GDM1 (cell line): ENCODE results near the gene HMGN2.
"Not testable (repeated sequence)": the region's sequence is repeated elsewhere in the genome, so short reads cannot be mapped to it uniquely, and the experiment has no call there.

Experiments
- DNase-seq: peaks from one replicate; lab custom pipeline; 2025; lab: John Stamatoyannopoulos, UW

Gene HMGN2

GRCh38 chr1:26477446-26478152 is 5.4 kb downstream of the HMGN2 start:
- DNase-seq: no peak

DNA sequence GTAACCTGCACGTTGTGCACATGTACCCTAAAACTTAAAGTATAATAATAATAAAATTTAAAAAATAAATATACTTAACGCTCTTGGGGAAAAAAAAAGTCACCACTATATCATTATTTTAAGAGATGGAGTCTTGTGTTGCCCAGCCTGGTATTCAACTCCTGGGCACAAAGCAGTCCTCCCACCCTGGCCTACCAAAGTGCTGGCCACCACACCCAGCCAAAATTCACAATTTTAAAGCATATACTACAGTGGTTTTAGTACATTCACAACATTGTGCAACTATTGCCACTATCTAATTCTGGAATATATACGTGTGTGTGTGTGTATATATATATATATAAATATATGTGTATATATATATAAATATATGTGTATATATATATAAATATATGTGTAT is 5.9 kb downstream of the HMGN2 start:
- DNase-seq: no peak

- no peak for DNase-seq
Observed at GRCh38 chr1:26478988-26479387, 6.7 kb downstream of the HMGN2 start.

GRCh38 chr1:26482921-26483320 is 10.7 kb downstream of the HMGN2 start:
- no peak for DNase-seq

GRCh38 chr1:26483980-26484379 is 11.7 kb downstream of the HMGN2 start:
- no peak for DNase-seq

- no peak for DNase-seq
Observed at GRCh38 chr1:26490155-26490554, 17.9 kb downstream of the HMGN2 start.

DNA sequence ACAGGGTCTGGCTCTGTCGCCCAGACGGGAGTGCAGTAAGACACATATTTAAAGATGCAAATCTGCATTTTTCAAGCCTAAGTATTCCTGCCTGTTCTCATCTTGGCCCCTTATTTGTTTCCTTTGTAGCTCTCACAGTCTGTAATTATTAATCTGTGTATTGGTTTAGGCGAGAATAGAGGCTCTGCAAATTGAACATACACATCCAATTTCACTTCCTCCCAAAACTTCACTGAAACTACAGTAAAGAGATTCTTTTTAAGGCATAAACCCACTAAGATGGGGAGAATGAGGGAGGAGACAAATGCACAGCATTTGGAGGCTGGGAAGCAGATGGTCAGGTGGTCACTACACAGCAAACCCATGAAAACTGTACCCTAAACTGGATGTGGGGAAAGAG is 21.0 kb downstream of the HMGN2 start:
- no peak for DNase-seq

DNA sequence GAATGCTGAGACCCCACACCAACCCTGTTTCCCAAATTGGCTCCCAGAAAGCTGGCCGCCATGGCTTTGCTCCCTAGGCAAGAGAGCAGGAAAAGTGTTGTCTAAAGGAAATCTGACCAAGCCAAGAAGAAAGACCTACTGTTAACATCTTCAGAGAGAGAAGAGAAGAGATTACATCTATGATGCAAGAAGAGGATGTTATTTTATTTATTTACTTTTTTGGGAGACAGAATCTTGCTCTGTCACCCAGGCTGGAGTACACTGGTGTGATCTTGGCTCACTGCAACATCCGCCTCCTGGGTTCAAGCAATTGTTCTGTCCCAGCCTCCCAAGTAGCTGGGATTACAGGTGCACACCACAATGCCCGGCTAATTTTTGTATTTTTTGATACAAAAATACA is 21.7 kb downstream of the HMGN2 start:
- no peak for DNase-seq

- DNase-seq: no peak
Observed at GRCh38 chr1:26496861-26497260, 24.6 kb downstream of the HMGN2 start.

DNA sequence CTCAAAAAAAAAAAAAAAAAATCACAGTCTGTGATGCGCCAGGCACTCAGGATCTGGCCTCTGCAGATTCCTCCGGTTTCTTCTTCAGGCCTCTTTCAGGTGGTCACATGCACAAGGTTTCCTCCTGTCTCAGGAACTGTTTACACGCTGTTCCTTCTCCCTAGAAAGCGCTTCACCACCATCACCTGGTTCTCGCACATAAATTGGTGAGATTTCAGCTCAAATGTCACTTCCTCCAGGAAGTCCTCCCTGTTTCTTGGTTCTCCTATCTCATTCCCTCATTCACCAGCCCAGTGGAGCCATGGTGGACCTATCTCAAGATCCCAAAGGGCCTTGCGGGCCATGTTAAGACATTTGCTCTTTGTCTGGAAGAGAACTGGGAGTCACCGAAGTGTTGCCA is 26.7 kb downstream of the HMGN2 start:
- DNase-seq: no peak

- DNase-seq: peak; percentile 76
Observed at GRCh38 chr1:26500488-26501175, 28.4 kb downstream of the HMGN2 start.

DNA sequence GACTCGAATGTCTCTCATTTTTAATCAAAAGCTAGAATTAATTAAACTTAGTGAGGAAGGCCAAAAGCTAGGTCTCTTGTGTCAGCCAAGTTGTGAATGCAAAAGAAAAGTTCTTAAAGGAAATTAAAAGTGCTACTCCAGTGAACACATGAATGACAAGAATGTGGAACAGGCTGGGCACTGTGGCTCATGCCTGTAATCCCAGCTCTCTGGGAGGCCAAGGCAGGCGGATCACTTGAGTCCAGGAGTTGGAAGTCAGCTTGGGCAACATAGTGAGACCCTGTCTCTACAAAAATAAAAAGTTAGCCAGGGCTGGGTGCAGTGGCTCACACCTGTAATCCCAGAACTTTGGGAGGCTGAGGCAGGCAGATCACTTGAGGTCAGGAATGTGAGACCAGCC is 38.5 kb downstream of the HMGN2 start:
- DNase-seq: not testable (repeated sequence)

DNA sequence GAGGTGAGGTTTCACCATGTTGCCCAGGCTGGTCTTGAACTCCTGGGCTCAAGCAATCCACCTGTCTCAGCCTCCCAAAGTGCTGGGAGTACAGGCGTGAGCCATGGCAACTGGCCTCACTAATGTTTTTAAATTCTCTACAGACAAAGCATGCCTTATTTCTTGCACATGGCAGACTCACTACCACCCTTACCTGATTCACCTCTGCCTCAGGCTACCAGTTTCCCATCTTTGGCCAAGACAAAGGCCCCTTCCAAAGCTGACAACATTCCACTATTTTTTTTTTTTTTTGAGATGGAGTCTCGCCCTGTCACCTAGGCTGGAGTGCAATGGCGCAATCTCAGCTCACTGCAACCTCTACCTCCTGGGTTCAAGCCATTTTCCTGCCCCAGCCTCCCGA is 43.6 kb downstream of the HMGN2 start:
- DNase-seq: not testable (repeated sequence)

GRCh38 chr1:26516987-26517765 is 44.9 kb downstream of the HMGN2 start:
- DNase-seq: no peak

GRCh38 chr1:26517766-26518049 is 45.5 kb downstream of the HMGN2 start:
- no peak for DNase-seq

DNA sequence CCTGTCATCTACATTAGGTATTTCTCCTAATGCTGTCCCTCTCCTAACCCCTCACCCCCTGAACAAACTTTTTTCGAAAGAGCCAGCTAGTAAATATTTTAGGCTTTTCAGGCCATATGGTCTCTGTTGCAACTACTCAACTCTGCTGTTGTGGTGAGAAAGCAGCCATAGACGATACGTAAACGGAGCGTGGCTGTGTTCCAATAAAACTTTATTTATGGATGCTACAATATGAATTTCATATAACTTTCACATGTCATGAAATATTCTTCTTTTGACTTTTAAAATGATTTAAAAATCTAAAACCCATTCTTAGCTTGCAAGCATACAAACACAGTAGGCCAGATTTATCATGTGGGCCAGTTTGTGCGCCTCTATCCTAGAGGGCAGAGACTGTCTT is 46.1 kb downstream of the HMGN2 start:
- DNase-seq: no peak

- DNase-seq: no peak
Observed at GRCh38 chr1:26520339-26520738, 48.1 kb downstream of the HMGN2 start.

DNA sequence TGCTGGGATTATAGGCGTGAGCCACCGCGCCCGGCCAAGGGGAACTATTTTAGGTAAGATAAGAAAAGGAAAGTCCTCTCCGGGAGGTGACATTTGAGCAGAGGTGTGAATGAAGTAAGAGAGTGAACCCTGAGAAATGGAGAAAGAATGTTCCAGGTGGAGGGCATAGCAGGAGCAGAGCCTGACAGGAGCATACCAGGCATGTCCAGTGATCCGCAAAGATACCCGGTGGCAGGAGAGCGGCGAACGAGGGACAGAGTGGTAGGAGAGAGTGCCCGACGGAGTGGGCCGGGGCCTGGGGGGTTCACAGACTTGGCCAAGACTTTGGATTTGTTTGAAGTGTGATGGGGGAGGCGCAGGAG is 49.4 kb downstream of the HMGN2 start:
- DNase-seq: no peak

- DNase-seq: no peak
Observed at GRCh38 chr1:26522073-26522472, 49.8 kb downstream of the HMGN2 start.

- DNase-seq: no peak
Observed at GRCh38 chr1:26524181-26524580, 51.9 kb downstream of the HMGN2 start.
